Measurements from ENCODE around the gene IRF9.

GRCh38 chr14:24138396-24139271 lies 22.4 kb upstream of the IRF9 start:
- TF ChIP-seq POLR2AphosphoS5 (IDR thresholded peaks at IDR 0.05; ENCODE audit: low read depth, low read length): no peak; the same call in 1 of the 2 replicates
- TF ChIP-seq REST (IDR thresholded peaks at IDR 0.05; ENCODE audit: insufficient read depth in 1 of 2, low read depth in 2 of 2, low read length in 2 of 2): no peak
- TF ChIP-seq TAF1 (IDR thresholded peaks at IDR 0.05; ENCODE audit: borderline replicate concordance, insufficient read depth, low read length): no peak

Data from PFSK-1 (cell line).